NCI-H2196 (cell line): ENCODE data around the gene C16orf87.

Experiments
- DNase-seq: peaks from one replicate; lab custom pipeline; 2025; ENCODE audit not compliant: unreplicated experiment; lab: John Stamatoyannopoulos, UW

The C16orf87 gene

DNA sequence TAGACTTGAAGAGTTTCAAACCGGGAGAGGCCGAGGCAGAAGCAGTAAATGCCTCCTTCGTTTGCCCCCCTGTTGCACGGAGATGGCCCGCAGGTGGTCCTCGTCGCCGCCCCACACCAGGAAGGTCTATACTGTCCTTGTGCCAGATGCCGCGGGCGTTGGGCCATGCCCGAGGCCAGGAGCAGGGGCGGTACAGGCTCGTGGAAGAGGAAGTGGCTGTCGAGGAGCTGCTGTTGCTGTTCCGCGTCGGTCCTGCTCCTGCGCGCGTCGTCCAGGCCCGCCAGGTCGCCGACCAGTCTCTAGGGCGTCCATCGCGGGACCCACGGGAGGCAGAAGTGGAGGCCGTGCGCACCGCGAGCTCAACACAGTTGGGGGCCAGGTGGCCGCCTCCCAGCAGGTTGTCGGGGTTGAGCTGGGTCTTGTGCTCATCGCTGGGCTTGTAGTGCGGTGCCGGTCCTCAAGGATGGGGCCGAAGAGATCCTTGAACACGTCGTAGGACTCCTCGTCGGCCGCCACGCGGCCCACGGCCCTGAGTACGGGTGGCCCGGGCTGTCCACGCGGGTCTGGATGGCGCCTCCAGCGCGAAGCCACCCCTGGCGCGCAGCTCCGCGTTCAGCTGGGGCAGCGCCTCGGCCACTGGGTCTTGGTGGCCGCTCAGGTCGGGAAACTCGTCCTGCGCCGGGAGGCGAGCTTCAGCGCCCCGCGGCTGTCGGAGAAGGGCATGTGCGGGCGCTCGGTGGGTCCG is 13.1 kb upstream of the C16orf87 start:
- DNase-seq, result no peak

DNA sequence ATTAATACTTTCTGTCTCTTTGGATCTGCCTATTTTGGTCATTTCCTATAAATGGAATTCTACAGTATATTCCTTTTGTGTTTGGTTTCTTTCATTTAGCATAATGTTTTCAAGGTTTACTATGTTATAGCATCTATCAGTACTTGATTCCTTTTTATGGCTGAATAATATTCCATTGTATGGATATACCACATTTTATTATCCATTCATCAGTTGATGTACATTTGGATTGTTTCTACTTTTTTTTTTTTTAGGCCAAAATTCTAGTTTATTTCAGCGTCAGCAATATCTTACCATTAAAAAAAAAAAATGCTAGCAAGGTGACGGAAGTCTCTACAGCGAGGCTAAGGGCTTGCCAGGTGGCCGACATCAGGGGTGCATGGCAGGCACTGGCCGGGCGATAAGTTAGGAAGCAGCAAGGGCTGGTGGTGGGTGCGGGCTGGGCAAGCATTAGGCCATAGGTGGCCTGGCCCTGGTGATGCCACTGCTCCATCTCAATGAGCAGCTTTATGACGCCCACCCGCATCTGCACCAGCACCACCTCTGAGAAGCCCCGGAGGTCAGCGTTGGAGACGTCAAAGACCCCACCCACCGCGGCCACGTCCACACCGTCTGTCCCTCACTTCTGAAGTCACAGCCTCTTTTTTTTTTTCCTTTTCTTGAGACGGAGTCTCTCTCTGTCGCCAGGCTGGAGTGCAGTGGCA is 11.4 kb upstream of the C16orf87 start:
- DNase-seq, result no peak

GRCh38 chr16:46839986-46840443 is 9.0 kb upstream of the C16orf87 start:
- DNase-seq, result no peak

DNA sequence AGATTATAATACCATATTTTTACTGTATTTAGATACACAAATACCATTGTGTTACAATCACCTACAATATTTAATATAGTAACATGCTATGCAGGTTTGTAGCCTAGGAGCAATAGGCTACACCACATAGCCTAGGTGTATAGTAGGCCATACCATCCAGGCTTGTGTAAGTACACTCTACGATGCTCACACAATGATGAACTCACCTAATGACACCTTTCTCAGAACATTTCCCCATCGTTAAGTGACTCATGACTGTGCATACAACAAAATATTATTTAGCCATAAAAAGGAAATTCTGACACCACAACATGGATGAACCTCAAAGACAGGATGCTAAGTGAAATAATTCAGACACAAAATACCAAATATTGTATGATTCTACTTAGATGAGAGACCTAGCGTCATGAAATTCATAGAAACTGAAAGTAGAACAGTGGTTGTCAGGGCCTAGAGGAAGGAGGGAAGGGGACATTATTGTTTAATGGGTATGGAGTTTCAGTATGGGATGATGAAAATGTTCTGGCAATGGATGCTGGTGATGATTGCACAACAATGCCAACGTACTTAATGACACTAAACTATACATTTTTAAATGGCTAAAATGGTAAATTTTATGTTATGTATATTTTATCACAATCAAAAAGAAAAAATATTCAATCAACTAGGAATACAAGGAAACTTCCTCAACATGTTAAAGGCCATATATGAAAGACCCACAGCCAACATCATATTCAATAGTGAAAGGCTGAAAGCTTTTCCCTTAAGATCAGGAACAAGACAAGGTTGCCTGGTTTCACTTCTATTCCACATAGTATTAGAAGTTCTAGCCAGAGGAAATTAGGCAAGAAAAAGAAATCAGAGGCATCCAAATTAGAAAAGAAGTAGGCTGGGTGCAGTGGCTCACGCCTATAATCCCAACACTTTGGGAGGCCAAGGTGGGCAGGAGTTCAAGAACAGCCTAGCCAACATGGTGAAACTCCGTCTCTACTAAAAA is 5.9 kb upstream of the C16orf87 start:
- DNase-seq, result peak; percentile 4

DNA sequence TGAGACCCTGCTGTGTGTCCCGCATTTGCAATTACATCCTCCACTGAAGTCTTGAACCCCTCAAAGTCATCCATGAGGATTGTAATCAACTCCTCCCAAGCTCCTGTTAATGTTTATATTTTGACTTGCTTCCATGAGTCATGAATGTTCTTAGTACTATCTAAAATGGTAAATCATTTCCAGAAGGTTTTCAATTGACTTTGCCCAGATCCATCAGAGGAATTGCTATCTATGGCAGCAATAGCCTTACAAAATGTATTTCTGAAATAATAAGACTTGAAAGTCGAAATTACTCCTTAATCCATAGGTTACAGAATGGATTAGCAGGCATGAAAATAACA is 2.5 kb upstream of the C16orf87 start:
- DNase-seq, result no peak

- DNase-seq, result no peak
These were observed 1.9 kb upstream of the C16orf87 start for GRCh38 chr16:46832757-46833459.

- DNase-seq, result peak; percentile 8
These were observed 521 bp downstream of the C16orf87 start for GRCh38 chr16:46830417-46830901.

GRCh38 chr16:46828943-46829342 is 2.0 kb downstream of the C16orf87 start:
- DNase-seq, result no peak

DNA sequence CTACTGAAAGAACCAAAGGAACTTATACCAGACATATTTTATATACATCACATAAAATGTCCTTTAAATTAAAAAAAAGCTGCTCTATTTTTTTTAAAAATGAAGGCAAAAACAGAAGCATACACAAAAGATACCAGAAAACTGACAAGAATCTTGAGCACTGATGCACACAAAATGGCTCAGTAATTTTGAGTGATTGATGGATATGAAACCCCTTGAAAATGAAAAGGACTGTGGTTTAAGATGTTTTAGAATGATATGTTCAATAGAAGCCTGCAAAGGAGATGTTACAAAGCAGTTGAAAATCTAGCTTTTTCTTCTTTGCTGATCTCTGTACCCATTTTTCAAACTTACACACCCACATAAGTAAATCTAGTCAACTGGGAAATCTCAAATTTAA is 2.7 kb downstream of the C16orf87 start:
- DNase-seq, result no peak

GRCh38 chr16:46826631-46827030 is 4.3 kb downstream of the C16orf87 start:
- DNase-seq, result no peak

DNA sequence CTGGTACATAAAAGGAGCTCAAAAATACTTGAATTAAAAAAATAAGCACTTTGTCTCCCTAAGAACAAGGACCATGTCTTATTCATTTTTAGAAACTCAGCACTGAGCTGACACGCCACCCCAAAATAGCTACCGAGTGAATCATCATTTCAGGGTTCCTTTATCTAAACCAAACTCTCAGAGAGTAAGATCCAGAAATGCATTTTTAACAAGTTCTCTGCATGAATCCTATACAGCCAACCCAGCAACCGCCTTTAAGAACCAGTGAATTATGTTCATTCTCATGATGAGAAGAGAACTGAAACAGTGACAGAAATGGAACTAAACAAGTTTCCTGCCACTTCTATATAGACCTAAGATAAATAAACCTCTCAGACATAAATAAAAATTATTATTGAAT is 8.7 kb downstream of the C16orf87 start:
- no peak for DNase-seq

DNA sequence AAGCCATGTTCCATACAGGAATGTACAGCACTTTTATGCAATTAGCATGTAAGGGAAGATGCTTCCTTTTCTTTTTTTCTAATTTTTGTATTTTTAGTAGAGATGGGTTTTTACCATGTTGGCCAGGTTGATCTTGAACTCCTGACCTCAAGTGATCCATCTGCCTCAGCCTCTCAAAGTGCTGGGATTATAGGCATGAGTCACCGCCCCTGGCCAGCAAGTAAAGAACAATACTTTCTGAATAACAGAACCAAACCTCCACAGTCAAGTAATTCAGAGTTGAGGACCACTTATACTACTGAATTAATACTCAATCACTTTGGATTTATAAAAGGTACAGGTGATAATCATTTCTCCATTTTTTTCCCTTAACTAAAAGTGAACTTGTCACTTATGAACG is 13.0 kb downstream of the C16orf87 start:
- DNase-seq, result no peak

DNA sequence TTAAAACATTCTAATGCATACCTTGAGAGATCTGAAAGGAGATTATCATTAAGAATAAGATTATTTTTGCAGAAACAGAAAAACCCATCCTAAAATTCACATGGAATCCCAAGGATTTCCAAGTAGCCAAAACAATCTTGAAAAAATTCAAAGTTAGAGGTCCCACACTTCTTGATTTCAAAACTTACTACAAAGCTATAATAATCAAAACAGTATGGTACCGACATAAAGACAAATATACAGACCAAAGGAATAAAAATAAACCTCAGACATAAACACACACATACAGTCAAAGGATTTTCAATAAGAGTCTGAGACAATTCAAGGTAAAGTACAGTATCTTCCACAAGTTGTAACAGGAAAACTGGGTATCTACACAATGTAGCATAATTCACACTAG is 16.2 kb downstream of the C16orf87 start:
- DNase-seq, result no peak

- no peak for DNase-seq
These were observed 17.4 kb downstream of the C16orf87 start for GRCh38 chr16:46813611-46814010.

DNA sequence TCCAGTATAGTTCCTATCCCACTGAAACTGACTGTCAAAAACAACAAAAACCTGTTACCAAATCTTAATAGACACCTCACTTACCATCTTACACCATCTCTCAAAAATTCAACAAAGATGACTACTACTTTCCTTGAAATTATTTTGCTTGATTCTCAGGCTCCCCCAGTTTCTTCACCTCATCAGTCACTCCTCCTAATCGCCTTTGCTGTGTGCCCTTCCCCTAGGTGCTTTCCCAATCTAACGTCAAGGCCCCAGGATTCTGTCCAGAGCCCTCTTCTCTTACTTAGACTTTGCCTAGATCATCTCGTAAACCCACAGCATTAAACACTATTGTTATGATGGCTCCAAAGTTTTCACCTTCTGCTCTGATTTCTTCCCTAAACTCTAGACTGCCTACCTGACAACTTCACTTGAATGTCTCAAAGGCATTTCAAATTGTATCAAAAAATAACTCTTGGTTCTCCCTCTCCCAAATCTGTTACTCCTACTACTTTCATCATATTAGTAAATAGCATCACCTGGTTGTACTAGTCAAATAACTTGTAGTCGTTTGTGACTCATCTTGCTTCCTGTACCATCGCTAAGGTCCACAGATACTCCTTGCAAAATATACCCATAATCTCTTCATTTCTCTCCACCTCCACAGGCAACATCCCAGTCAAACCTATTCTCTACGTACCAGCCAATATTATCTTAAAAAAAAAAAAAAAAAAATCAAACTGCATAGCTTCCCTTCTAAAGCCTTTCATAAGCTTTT is 18.0 kb downstream of the C16orf87 start:
- DNase-seq, result no peak

DNA sequence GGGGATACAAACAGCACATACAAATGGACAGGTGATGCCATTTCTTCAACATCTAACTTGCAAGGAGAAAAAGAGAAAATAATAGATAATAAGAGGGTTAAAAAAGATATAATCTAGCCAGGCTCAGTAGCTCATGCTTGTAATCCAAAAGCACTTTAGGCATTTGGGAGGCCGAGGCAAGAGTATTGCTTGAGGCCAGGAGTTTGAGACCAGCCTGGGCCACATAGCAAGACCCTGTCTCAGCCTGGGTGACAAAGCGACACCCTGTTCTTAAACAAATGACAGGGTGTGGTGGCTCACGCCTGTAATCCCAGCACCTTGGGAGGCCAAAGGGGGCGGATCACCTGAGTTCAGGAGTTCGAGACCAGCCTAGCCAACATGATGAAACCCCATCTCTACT is 19.3 kb downstream of the C16orf87 start:
- no peak for DNase-seq

DNA sequence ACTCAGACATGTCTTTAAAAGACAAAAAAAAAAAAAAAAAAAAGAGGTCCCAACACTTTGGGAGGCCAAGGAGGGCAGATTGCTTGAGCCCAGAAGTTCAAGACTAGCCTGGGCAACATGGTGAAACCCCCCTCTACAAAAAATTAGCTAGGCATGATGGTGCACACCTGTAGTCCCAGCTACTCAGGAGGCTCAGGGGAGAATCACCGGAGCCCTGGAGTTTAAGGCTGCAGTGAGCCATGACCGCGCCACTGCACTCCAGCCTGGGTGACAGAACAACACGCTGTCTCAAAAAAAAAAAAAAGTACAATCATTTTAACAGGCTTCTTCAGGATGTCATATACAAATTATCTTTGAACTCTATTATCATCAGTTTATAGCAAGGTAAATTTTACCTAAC is 22.0 kb downstream of the C16orf87 start:
- no peak for DNase-seq

DNA sequence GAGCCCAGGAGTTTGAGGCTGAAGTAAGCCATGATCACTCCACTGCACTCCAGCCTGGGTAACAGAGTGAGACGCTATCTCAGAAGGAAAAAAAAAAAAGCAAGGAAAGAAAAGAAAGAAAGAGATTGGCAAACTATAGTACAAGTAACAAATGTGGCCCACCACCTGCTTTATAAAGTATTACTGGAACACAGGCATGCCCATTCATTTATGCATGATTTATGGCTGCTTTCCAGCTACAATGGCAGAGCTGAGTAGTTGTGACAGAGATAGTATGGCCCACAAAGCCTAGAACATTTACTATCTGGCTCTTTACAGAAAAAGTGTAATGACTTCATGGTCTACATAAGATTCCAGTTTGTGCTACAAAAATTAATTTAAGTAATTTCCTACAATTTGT is 23.6 kb downstream of the C16orf87 start:
- no peak for DNase-seq

DNA sequence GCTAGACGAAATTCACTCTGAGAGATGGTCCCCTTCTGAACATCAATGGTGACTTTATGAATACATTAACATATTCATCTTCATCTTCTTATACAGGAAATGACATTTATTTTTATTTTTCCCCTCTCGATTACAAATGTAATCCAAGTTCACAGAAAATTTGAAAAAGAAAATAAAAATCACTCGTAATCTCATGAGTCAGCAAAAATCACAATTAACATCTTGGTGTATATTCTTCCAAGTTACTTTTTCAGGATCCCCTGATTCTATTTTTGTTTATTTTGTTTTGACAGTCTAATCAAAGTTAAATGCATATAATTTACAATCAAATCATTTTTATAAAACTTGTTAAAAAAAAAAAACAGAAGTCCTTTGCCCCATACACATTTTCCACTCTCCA is 27.6 kb downstream of the C16orf87 start:
- DNase-seq, result no peak

- DNase-seq, result peak; percentile 23
These were observed 29.4 kb downstream of the C16orf87 start for GRCh38 chr16:46801428-46802049.
